ENCODE data around the gene VPS41. TPM values are rescaled to one million over a fixed set of nuclear protein-coding genes. Genes with fewer than 3 reads are reported as not detected.
"Not testable (repeated sequence)": the region's sequence is repeated elsewhere in the genome, so short reads cannot be mapped to it uniquely, and the experiment has no call there.

VPS41 gene
- total RNA-seq, 6 experiments from 2014 or later = 21.6 to 43.5 (median 26.8) TPM

DNA sequence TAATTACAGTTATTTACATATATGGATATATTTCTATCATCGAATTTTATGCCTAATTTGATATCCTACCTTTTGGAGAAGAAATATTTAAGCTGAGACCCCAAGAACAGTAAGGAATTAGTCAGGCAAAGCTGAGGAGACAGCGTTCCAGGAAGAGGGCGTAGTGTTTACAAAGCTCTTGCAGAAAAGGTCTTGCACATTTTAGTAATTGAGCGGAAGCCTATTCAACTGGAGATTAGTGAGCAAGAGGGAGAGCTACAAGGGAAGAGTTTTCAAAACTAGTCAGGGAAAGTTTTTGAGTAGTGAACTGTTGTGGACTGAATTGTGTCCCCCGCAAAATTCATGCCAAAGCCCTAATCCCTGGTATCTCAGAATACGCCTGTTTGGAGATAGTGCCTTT, 42.2 kb upstream of the VPS41 start:
- H3K9me3 ChIP-seq = no peaks in the 10 kb centered on the region
- no peaks in the 10 kb centered on the region for H3K4me1 ChIP-seq
- H3K27me3 ChIP-seq = no peaks in the 10 kb centered on the region
- ATAC-seq (no peak), DNase-seq (no peak)
- H3K4me3 ChIP-seq = no peak overlapping the region
- H3K27ac ChIP-seq = no peak overlapping the region
- intact Hi-C loops (cut with DNase I) = no loop called here
- 73% methylated on average over 6 of the region's 6 CpGs for WGBS (ENCODE audit: insufficient coverage, low coverage, low lambda C conversion rate, missing lambda C conversion rate)
- no peaks in the 10 kb centered on the region for H3K36me3 ChIP-seq
- TF ChIP-seq, protein P1, sequence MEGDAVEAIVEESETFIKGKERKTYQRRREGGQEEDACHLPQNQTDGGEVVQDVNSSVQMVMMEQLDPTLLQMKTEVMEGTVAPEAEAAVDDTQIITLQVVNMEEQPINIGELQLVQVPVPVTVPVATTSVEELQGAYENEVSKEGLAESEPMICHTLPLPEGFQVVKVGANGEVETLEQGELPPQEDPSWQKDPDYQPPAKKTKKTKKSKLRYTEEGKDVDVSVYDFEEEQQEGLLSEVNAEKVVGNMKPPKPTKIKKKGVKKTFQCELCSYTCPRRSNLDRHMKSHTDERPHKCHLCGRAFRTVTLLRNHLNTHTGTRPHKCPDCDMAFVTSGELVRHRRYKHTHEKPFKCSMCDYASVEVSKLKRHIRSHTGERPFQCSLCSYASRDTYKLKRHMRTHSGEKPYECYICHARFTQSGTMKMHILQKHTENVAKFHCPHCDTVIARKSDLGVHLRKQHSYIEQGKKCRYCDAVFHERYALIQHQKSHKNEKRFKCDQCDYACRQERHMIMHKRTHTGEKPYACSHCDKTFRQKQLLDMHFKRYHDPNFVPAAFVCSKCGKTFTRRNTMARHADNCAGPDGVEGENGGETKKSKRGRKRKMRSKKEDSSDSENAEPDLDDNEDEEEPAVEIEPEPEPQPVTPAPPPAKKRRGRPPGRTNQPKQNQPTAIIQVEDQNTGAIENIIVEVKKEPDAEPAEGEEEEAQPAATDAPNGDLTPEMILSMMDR (IDR thresholded peaks at IDR 0.05) = no peak
- TF ChIP-seq POLR2A (IDR thresholded peaks at IDR 0.05) = no peak

DNA sequence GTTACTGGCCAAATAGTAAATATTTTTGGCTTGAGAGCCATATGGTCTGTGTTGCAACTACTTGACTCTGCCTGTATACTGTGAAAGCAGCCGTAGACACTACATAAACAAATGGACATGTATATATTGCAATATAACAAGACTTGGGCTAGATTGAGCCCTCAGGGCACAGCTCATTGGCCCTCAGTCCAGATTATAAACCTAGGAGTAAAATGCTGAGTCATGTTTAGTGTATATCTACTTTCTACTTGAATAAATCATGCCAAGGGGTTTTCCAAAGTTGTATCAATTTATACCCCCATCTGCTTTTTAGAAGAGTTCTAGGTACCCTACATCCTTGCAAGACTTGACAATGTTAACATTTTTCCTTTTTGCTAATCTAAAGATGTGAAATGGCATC, 41.3 kb upstream of the VPS41 start:
- ATAC-seq (peak in 2 of 4 donors; percentile 18 to 27), DNase-seq (no peak)
- no peaks in the 10 kb centered on the region for H3K9me3 ChIP-seq
- H3K27me3 ChIP-seq = no peaks in the 10 kb centered on the region
- no peaks in the 10 kb centered on the region for H3K4me1 ChIP-seq
- no peak overlapping the region for H3K4me3 ChIP-seq
- intact Hi-C loops (cut with DNase I) = no loop called here
- H3K36me3 ChIP-seq = no peaks in the 10 kb centered on the region
- no peak for TF ChIP-seq POLR2A (IDR thresholded peaks at IDR 0.05)
- TF ChIP-seq, protein P1 (IDR thresholded peaks at IDR 0.05) = no peak
- no peak overlapping the region for H3K27ac ChIP-seq
- 91% methylated on average over 1 of the region's 1 CpG for WGBS (ENCODE audit: insufficient coverage, low coverage, low lambda C conversion rate, missing lambda C conversion rate)

DNA sequence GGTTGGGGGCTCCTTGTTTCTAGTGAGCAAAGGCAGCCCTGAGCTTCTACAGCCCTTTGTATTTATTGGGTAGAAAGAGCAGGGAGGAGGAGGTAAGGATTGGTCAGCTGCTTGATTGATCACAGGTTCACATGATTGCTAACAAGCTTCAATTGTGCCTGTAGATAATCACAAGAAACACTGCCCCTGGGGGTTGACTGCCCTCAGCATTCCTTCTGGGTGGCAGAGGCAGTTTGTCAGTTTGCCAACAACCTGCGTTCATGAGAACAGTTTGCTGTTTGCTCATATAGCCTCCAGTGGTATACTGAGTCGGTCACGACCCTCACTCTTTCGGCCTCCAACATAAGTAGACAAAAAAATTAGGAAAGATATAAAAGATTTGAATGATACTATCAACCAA, 38.5 kb upstream of the VPS41 start:
- H3K36me3 ChIP-seq; H3K4me1 ChIP-seq; ATAC-seq; H3K27ac ChIP-seq; DNase-seq; intact Hi-C loops (cut with DNase I); H3K4me3 ChIP-seq; H3K9me3 ChIP-seq; H3K27me3 ChIP-seq: not testable (repeated sequence)
- WGBS (ENCODE audit: insufficient coverage, low coverage, low lambda C conversion rate, missing lambda C conversion rate) = 82% methylated on average over 4 of the region's 4 CpGs

DNA sequence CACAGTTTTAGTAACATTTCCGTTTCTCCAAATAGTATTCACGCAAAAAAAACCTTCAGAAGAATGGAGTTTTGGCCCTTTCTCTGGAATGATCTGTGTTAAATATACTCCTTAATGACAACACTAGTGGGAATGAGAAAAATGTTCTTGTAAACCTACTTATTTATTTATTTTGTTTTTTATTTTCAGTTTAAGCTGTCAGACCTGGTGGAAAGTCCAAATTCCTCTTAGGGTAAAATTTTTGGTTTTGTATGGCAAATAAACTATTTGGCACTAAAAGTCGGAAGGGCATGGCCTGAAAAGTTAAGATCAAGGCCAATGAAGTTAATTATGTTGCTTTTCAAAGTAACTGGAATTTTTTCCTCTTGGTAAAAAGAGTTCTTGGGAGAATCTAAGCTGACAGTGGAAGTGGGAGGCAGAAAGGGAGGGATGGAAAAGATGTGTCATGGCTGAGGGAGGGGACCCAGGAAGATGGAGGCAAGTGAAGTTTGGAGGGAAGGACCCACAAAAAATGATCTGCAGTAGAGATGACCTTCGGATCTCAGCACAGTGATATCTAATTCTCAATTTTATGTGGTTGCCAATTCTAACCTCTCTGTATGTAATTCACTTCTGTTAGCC, 33.5 kb upstream of the VPS41 start:
- H3K27ac ChIP-seq = no peak overlapping the region
- H3K4me3 ChIP-seq = no peak overlapping the region
- H3K9me3 ChIP-seq = no peaks in the 10 kb centered on the region
- H3K36me3 ChIP-seq = no peaks in the 10 kb centered on the region
- TF ChIP-seq POLR2A (IDR thresholded peaks at IDR 0.05) = no peak
- TF ChIP-seq, protein P1 (IDR thresholded peaks at IDR 0.05) = no peak
- no peaks in the 10 kb centered on the region for H3K27me3 ChIP-seq
- DNase-seq (no peak), ATAC-seq (peak in 2 of 4 donors; percentile 55 to 59)
- WGBS (ENCODE audit: insufficient coverage, low coverage, low lambda C conversion rate, missing lambda C conversion rate) = 44% methylated on average over 4 of the region's 4 CpGs
- intact Hi-C loops (cut with DNase I) = no loop called here
- H3K4me1 ChIP-seq = no peaks in the 10 kb centered on the region

DNA sequence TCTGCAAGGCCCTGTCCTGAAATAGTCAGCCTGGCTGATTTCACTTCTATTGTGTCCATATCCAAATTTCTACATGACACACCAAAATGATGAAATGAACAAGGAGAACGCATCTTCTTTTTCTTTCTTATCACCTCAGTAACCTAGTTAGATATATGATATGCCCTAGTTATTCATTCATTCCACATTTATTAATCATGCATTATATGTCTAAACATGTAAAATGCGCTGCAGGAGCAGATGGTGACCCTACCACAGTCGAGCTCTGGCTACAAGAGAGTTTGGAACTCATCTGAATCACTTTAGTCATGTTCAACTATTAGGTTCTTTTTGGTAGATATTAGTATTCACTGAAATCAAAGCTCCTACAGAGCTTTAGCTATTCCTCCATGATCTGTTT, 31.8 kb upstream of the VPS41 start:
- no peak for TF ChIP-seq POLR2A (IDR thresholded peaks at IDR 0.05)
- TF ChIP-seq, protein P1 (IDR thresholded peaks at IDR 0.05) = no peak
- no peaks in the 10 kb centered on the region for H3K36me3 ChIP-seq
- 73% methylated on average over 3 of the region's 3 CpGs for WGBS (ENCODE audit: insufficient coverage, low coverage, low lambda C conversion rate, missing lambda C conversion rate)

More for the DNA sequence above, 31.8 kb upstream of the VPS41 start:
- no peak overlapping the region for H3K27ac ChIP-seq
- no peaks in the 10 kb centered on the region for H3K9me3 ChIP-seq
- intact Hi-C loops (cut with DNase I) = no loop called here
- H3K27me3 ChIP-seq = no peaks in the 10 kb centered on the region
- H3K4me1 ChIP-seq = no peaks in the 10 kb centered on the region
- DNase-seq = no peak
- no peak overlapping the region for H3K4me3 ChIP-seq
- no peak for ATAC-seq
